ENCODE results near the gene XPA.

DNA sequence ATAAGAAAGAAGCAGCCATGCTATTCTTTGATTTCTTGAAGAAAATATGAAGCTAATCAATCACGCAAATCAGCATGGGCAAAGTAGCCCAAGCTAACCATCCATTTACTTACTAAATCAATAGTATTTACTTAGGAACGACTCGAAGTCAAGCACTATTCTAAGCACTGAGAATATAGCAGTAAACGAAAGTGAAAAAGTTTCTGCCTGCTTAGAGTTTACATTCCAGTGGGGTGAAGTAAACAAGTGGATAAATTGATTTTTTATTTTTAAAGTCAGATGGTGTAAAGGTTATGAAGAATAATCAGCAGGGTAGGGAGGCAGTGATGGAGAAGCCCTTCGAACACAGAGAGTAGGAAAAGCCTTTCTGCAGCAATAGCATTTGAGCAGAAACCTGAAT is 69.5 kb downstream of the XPA start:
- TF ChIP-seq, protein P1, sequence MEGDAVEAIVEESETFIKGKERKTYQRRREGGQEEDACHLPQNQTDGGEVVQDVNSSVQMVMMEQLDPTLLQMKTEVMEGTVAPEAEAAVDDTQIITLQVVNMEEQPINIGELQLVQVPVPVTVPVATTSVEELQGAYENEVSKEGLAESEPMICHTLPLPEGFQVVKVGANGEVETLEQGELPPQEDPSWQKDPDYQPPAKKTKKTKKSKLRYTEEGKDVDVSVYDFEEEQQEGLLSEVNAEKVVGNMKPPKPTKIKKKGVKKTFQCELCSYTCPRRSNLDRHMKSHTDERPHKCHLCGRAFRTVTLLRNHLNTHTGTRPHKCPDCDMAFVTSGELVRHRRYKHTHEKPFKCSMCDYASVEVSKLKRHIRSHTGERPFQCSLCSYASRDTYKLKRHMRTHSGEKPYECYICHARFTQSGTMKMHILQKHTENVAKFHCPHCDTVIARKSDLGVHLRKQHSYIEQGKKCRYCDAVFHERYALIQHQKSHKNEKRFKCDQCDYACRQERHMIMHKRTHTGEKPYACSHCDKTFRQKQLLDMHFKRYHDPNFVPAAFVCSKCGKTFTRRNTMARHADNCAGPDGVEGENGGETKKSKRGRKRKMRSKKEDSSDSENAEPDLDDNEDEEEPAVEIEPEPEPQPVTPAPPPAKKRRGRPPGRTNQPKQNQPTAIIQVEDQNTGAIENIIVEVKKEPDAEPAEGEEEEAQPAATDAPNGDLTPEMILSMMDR (IDR thresholded peaks at IDR 0.05): no peak
- no peak for TF ChIP-seq EP300 (IDR thresholded peaks at IDR 0.05)
- no peak for TF ChIP-seq POLR2A (IDR thresholded peaks at IDR 0.05)
- no peak for TF ChIP-seq POLR2AphosphoS5 (IDR thresholded peaks at IDR 0.05)
